GM18511 (cell line): ENCODE results near the gene CRISPLD2.

Experiments
- ATAC-seq: cut with Tn5 transposase; IDR thresholded peaks from one replicate; pipeline ENCODE4 v1.9.1; 2021; ENCODE audit warnings: mild to moderate bottlenecking, moderate library complexity; ENCODE audit not compliant: unreplicated experiment

The CRISPLD2 gene

GRCh38 chr16:84907051-84907450 lies 87.3 kb downstream of the CRISPLD2 start:
- no peak for ATAC-seq

DNA sequence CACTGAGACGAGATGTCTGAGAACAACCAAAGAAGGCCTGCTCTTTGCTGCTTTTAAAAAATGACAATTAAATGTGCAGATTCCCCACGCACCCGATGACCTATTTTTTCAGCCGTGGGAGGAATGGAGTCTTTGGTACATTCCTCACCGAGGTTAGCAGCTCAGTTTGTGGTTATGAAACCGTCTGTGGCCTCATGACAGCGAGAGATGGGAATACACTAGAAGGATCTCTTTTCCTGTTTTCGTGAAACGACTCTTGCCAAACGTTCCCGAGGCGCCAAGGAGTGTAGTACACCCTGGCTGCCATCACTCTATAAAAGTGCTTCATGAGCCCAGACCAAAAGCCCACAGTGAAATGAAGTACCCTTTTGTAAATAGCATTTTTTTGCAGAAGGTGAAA lies 87.8 kb downstream of the CRISPLD2 start:
- no peak for ATAC-seq

GRCh38 chr16:84909476-84910085 lies 89.8 kb downstream of the CRISPLD2 start:
- ATAC-seq = no peak

DNA sequence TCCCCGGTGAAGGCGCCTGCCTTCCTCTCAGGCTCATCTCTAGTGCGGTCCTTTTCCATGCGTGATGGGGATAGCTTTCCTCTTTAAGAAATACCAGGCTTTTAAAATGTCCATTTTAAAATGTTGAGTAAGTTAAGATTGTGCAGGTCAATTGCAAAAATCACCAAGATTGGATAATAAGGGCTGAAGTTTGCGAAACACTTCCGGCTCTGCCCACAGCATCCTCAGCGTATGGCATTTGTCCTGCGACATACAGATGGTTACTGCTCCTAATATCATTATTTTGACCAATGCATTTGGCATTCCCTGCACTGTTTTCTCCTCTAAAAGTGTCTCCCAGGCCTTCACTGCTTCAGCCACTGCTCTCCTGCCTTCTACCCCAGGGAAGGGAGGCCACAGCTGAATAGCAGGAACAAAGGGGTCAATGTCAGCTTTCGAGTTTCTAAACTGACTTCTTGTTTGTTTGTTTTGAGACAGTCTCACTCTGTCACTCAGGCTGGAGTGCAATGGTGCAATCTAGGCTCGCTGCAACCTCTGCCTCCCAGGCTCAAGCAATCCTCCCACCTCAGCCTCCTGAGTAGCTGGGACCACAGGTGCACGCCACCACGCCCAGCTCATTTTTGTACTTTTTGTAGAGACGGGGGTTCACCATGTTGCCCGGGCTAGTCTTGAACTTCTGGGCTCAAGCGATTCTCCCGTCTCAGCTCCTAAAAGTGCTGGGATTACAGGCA lies 91.9 kb downstream of the CRISPLD2 start:
- no peak for ATAC-seq

DNA sequence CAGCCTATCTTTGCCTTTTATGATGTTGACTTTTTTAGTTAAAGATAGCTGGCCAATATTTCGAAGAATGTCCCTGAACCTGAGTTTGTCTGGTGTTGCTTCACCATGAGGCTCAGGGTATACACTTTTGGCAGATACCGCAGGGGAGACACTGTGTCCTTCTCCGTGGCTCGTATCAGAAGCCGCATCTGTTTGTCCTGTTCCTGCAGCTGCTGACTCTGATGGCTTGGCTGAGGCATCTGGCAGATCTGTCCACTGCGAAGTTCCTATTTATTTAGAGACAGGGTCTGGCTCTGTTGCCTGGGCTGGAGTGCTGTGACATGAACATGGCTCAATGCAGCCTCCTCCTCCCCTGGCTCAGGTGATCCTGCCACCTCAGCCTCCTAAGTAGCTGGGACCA lies 93.5 kb downstream of the CRISPLD2 start:
- no peak for ATAC-seq

DNA sequence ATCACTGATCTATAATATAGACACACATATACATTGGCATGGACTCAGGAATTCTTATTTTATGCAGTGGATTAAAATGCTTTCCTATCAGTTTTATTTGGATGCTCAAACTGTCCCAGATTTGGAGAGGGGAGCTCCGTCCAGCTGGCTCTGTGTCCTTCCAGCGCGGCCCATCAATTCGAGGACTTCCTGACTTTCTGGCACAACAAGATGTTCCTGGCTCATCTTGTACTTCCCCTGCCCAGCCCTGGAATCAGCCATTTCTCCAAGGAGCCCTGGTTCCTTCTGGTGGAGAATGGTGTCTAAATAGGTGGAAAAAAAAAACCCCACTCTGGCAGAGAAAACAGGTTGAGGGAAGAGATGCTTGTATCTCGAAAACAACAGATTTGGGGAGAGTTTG lies 94.5 kb downstream of the CRISPLD2 start:
- no peak for ATAC-seq

DNA sequence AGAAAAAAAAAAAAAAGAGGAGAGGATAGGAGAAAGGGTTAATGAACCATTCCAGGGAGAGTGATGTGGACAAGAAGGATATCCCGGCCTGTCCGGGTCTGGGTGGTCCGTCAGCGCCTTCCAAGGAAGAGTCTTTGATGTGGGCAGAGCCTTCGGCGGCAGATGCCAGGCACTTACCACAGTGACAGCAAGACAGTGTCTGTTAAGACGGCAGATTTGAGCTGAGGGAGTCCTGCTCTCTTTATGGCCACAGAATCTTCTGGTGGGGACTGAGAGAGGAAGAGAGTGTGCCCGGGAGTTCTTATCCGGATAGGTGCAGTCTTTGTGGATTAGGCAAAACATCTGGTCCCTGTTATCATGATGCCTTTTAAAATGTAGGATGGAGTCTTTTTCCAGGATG lies 96.4 kb downstream of the CRISPLD2 start:
- ATAC-seq = no peak

DNA sequence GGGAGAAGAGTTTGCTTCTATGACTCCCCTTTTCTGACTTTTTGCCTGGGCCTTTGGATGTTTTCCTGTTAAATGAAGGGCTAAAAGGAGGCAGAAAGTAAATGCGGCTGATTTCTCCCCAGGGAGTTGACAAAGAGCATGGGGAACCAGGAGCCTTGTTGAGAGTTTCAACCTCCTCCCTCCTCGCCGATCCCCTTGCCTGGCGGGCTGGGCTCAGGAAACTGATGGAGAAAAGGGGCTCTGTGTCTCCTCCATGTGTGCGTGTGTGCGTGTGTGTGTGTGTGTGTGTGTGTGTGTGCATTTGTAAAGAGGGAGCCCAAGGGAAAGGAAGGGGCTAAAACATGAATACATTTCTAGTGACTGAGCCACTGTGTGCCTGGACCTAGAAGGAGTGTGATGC lies 97.1 kb downstream of the CRISPLD2 start:
- ATAC-seq = no peak

- no peak for ATAC-seq
These were observed 97.7 kb downstream of the CRISPLD2 start for GRCh38 chr16:84917492-84917891.

DNA sequence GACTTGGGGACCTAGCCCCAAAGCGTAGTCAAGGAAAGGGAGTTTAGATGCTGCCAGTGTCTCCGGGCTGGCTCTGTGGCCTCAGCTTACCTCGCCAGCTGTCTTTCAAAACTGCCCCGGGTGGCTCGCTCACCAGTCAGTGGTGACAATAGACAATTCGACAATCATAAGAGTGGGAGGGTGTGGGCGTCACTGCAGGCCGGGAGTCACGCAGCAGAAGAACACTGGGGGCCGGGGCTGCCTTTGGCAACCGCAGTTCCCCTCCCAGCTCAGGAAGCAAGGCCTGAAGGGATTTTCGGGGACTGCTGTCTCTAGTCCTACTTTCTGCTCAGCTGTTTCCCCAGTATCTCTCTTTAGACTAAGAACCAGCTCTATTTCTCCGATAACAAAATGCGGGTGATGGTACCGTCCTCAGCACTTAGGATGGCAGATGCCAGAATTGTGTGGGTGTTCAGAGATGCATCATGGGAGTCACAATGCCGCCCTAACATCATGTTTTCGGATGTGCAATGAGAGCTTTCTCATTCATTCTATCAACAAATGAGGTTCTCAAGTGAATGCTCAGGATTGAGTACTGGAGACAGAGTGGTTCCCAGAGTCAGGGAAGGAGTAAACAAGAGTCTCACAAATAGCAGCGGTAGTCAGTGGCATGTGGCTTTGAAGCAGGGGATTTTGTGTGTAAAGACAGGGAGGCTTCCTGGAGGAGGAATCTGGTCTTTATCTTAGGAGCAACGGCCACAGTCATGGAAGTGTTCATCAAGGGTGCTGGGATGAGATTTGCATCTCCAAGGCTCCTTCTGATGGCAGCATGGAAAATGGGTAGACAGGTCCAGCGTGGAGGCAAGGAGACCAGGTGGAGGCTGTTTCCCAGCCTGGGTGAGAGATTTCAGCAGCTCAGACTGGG lies 98.5 kb downstream of the CRISPLD2 start:
- ATAC-seq = no peak

- ATAC-seq = no peak
These were observed 99.5 kb downstream of the CRISPLD2 start for GRCh38 chr16:84919269-84919668.

- no peak for ATAC-seq
These were observed 99.9 kb downstream of the CRISPLD2 start for GRCh38 chr16:84919708-84920107.

GRCh38 chr16:84920333-84920732 lies 100.5 kb downstream of the CRISPLD2 start:
- ATAC-seq = no peak

DNA sequence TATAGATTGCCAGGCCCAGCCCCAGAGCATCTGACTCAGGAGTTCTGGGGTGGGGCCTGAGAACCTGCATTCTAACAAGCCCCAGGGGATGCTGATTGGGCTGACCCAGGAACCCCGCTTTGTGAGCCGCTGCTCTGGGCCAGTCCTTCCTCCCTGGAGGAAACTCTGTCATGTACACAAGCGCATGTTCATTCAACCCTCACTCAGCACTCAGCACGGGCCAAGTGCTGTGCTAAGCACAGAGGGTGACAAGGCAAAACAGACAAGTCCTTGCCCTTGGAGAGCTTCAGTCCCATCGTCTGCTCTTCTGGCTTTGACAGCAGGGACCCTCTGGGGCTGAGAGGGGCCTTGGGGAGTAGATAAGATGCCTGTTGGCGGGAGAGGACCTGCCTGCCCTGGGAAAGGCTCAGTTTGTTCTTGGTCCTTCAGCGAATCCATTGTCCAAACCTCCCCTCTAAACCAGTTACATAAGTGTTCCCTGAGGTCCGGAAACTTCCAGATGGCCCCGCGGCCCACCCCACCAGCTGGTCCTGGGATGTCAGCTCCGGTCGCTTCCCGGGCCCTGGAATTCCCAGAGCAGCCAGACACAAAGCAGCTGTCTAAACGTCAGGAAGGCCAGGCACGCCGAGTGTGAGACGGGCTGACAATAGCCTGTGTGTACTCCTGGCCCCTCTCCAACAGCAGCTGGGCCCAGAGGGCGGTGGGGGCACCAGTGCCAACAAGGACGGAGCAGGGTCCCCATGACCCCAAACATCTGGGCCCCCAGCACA lies 102.8 kb downstream of the CRISPLD2 start:
- no peak for ATAC-seq

GRCh38 chr16:84924331-84925091 lies 104.7 kb downstream of the CRISPLD2 start:
- ATAC-seq = no peak

GRCh38 chr16:84925092-84925772 lies 105.4 kb downstream of the CRISPLD2 start:
- ATAC-seq = no peak

DNA sequence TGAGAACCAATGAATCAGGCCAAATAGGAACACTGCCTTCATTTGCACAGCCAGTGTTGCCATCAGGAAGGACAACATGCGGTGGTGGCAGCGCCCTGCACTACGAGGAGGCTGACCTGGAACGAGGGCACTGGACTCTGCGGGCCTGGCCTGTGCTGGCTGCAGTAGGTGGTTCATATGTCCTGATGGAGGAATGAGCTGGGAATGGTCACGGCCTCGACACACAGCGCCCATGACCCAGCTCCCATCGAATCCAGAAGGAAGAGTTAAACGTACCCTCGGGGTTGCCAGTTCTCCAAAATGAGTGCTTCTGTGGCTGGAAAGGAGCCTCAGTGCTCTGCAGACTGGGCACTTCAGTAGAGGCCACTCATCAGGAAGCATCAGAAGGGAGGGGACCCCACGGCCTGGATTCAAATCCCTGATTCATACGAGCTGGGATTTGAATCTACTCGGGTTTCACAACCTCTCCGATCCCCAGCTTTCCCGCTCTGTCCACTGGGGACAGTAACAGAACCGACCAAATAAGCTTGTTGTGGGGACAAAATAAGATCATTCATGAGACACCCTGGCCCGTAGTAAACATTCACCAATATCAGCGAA lies 106.1 kb downstream of the CRISPLD2 start:
- ATAC-seq = no peak

- ATAC-seq = no peak
These were observed 106.7 kb downstream of the CRISPLD2 start for GRCh38 chr16:84926462-84926861.
